Mesenchymal stem cell (in vitro differentiated cells and primary cell): ENCODE data around the gene ZNF320. TPM values are rescaled to one million over a fixed set of nuclear protein-coding genes. Genes with fewer than 3 reads are reported as not detected.
A peak's percentile ranks its signal among the peaks of the same experiment; 100 is the strongest.

Experiments used
- DNase-seq: peaks from one replicate; pipeline ENCODE4 v3.0.0-alpha.2; 2013
- H2AFZ ChIP-seq: one replicate; pipeline ENCODE4 v1.6.1; 2013; ENCODE audit warnings: low read depth, mild to moderate bottlenecking, control low read depth, inconsistent platforms, low read length, moderate library complexity
- H2AK5ac ChIP-seq: 2 replicates; pipeline ENCODE4 v1.6.1; 2013; ENCODE audit warnings: low read length, moderate library complexity, mild to moderate bottlenecking, inconsistent platforms; ENCODE audit not compliant: severe bottlenecking
- H2BK120ac ChIP-seq: one replicate; pipeline ENCODE4 v1.6.1; 2013; ENCODE audit warnings: low read depth, mild to moderate bottlenecking, inconsistent platforms, low read length, moderate library complexity
- H2BK12ac ChIP-seq, 2 experiments: one replicate each; pipeline ENCODE4 v1.6.1; 2013; ENCODE audit warnings: inconsistent platforms in 2 of 2, low read length in 2 of 2, mild to moderate bottlenecking in 2 of 2, moderate library complexity in 2 of 2, control low read depth in 1 of 2
- H2BK15ac ChIP-seq: one replicate; pipeline ENCODE4 v1.6.1; 2013; ENCODE audit warnings: mild to moderate bottlenecking, low read depth, inconsistent platforms; ENCODE audit not compliant: poor library complexity, severe bottlenecking
- H2BK5ac ChIP-seq: 2 replicates; pipeline ENCODE4 v1.6.1; 2013; ENCODE audit warnings: low read depth, mild to moderate bottlenecking, low read length, control low read depth, inconsistent platforms; ENCODE audit not compliant: poor library complexity, severe bottlenecking
- H3K14ac ChIP-seq, 2 experiments: one replicate each; pipeline ENCODE4 v1.6.1; 2013; ENCODE audit warnings: inconsistent platforms in 2 of 2, low read length in 2 of 2, control low read depth in 1 of 2, mild to moderate bottlenecking in 1 of 2, moderate library complexity in 1 of 2
- H3K18ac ChIP-seq, 2 experiments: one replicate each; pipeline ENCODE4 v1.6.1; 2013; ENCODE audit warnings: inconsistent platforms in 2 of 2, low read length in 2 of 2, control low read depth in 1 of 2, low read depth in 1 of 2, mild to moderate bottlenecking in 1 of 2
- H3K23ac ChIP-seq, 2 experiments: one replicate each; pipeline ENCODE4 v1.6.1; 2013; ENCODE audit warnings: inconsistent platforms in 2 of 2, low read length in 2 of 2, mild to moderate bottlenecking in 2 of 2, moderate library complexity in 2 of 2, control low read depth in 1 of 2
- H3K27ac ChIP-seq: 2 replicates; pipeline ENCODE4 v1.5.1; 2013; ENCODE audit warnings: mild to moderate bottlenecking, moderate library complexity, low read length, control low read depth, inconsistent platforms; ENCODE audit not compliant: poor library complexity, severe bottlenecking
- H3K27me3 ChIP-seq, 2 experiments: 2 replicates each; pipeline versions ENCODE4 v1.6.1 to v1.7.0; 2013; ENCODE audit warnings: low read length in 2 of 2, mild to moderate bottlenecking in 2 of 2, moderate library complexity in 2 of 2, control low read depth in 1 of 2, inconsistent platforms in 1 of 2; ENCODE audit not compliant: control insufficient read depth in 1 of 2, insufficient read depth in 1 of 2
- H3K36me3 ChIP-seq, 2 experiments: 2 replicates each; pipeline versions ENCODE4 v1.6.1 to v1.7.0; 2013; ENCODE audit warnings: low read length in 2 of 2, control low read depth in 1 of 2, inconsistent platforms in 1 of 2, low read depth in 1 of 2, mild to moderate bottlenecking in 1 of 2; ENCODE audit not compliant: insufficient read depth in 2 of 2, control insufficient read depth in 1 of 2
- H3K4ac ChIP-seq, 2 experiments: one replicate each; pipeline ENCODE4 v1.6.1; 2013; ENCODE audit warnings: inconsistent platforms in 2 of 2, low read length in 2 of 2, mild to moderate bottlenecking in 2 of 2, moderate library complexity in 2 of 2, control low read depth in 1 of 2, low read depth in 1 of 2
- H3K4me1 ChIP-seq: 2 replicates; pipeline ENCODE4 v1.6.1; 2013; ENCODE audit warnings: low read depth, low read length, control low read depth; ENCODE audit not compliant: control insufficient read depth, insufficient read depth
- H3K4me2 ChIP-seq: 2 replicates; pipeline ENCODE4 v1.6.1; 2013; ENCODE audit warnings: low read length, mild to moderate bottlenecking, inconsistent platforms; ENCODE audit not compliant: poor library complexity, severe bottlenecking
- H3K4me3 ChIP-seq, 2 experiments: 2 replicates each; pipeline versions ENCODE4 v1.5.1 to v1.7.0; 2013; ENCODE audit warnings: low read length in 2 of 2, mild to moderate bottlenecking in 2 of 2, control low read depth in 1 of 2, low read depth in 1 of 2; ENCODE audit not compliant: insufficient read depth in 1 of 2
- H3K79me1 ChIP-seq: replicated peaks from 2 replicates; pipeline ENCODE4 v1.6.1; 2013; ENCODE audit warnings: mild to moderate bottlenecking, control low read depth, low read length, inconsistent platforms; ENCODE audit not compliant: poor library complexity, severe bottlenecking
- H3K9ac ChIP-seq: 2 replicates; pipeline ENCODE4 v1.7.0; 2013; ENCODE audit warnings: mild to moderate bottlenecking, low read length, moderate library complexity
- H3K9me3 ChIP-seq: 2 replicates; pipeline ENCODE4 v1.7.0; 2013; ENCODE audit warnings: mild to moderate bottlenecking, low read length; ENCODE audit not compliant: control insufficient read depth
- H4K8ac ChIP-seq: one replicate; pipeline ENCODE4 v1.6.1; 2013; ENCODE audit warnings: inconsistent platforms, mild to moderate bottlenecking, low read length, moderate library complexity
- H4K91ac ChIP-seq: one replicate; pipeline ENCODE4 v1.6.1; 2013; ENCODE audit warnings: mild to moderate bottlenecking, low read length, inconsistent platforms
- WGBS: methylation state at CpG from one replicate; pipeline ENCODE4 v1.1.7; 2013; ENCODE audit warnings: mixed read lengths; 5-methylcytosine and 5-hydroxymethylcytosine counted together
- polyA plus RNA-seq, 2 experiments: library from polyadenylated mRNA; stranded (reverse); fragments of 200-250 nt; gene quantifications; one replicate each; pipeline ENCODE4 v1.2.3, GENCODE V29; 2013

The ZNF320 gene
- 4.7 TPM for polyA plus RNA-seq (2013, experiment 1 of 2)
- polyA plus RNA-seq (2013, experiment 2 of 2): 4.1 TPM

DNA sequence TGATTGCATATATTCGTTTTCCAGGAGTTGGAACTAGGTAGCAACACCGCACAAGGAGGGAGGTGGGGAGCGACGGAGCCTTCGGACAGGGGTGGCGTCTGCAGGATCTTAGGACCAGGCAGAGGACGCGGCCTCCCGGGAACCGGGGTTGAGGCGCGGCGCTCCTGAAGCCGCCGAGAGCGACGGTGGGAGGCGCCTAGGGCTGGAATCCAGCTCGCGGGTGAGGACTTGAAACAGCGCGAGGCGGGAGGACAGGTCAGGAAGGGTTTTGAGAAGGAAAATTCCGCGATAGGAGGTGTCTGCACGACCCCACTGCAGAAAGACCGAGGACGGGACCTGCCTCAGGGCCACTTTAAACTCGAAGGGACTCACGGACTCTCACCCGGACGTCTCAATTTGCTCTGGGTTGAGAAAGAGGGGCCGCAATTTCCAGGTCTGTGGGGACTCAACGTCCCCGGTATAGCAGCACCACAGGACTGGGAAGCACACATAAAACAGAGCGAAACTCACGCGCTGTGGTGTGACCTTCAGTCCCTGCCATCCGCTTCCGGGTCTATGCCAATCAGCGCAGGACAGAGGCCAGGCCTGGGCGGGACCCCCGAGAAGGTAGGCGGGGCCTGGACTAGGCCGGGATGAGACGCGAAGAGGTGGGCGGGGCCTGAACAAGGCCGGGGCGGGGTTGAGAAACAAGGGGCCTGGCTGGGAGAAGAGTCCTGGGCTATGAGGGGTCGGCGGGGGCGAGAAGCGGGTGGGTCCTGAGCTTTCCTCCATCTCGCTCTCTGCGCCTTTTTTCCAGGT is at the start of gene ZNF320:
ZNF320 (minus strand) TSS at position 498 of the 798 bp plus-strand sequence. CDS start 7,380 bp downstream, outside the sequence.
- WGBS: 1% methylated on average over 54 of the region's 56 CpGs
- Histone ChIP-seq H2BK12ac (peak within 1 kb of the TSS in 1 of 2 experiments; percentile 63), H3K4ac (peak within 1 kb of the TSS; percentile 60 to 96), H3K79me1 (peaks cover 18% of the 10 kb centered on the region), H3K4me3 (peak within 1 kb of the TSS; percentile 76 to 90), H3K14ac (peak within 1 kb of the TSS; percentile 62 to 76), H2AK5ac (peak within 1 kb of the TSS; percentile 47), H3K18ac (peak within 1 kb of the TSS; percentile 86 to 92), H4K91ac (peak within 1 kb of the TSS; percentile 39), H3K27ac (peak within 1 kb of the TSS; percentile 97), H3K36me3 (peaks cover 22 to 23% of the 10 kb centered on the region in 2 experiments), H2AFZ (peak within 1 kb of the TSS; percentile 95), H2BK5ac (peak within 1 kb of the TSS; percentile 76), H4K8ac (peak within 1 kb of the TSS; percentile 89), H3K23ac (peak within 1 kb of the TSS; percentile 41 to 92), H2BK120ac (no peak within 1 kb of the TSS), H2BK15ac (no peak within 1 kb of the TSS), H3K27me3 (no peaks in the 10 kb centered on the region), H3K4me2 (peak within 1 kb of the TSS; percentile 90), H3K9me3 (no peaks in the 10 kb centered on the region), H3K9ac (peak within 1 kb of the TSS; percentile 95), H3K4me1 (peaks cover 4% of the 10 kb centered on the region)
- DNase-seq: peak; percentile 94

- Histone ChIP-seq H3K23ac (no peak overlapping the region), H3K36me3 (peaks cover 2 to 21% of the 10 kb centered on the region in 2 experiments), H3K9me3 (peaks cover 48% of the 10 kb centered on the region), H3K4ac (no peak overlapping the region), H4K8ac (no peak overlapping the region), H4K91ac (no peak overlapping the region), H3K27me3 (no peaks in the 10 kb centered on the region), H2BK15ac (no peak overlapping the region), H3K4me3 (no peak overlapping the region), H3K9ac (no peak overlapping the region), H3K18ac (no peak overlapping the region), H3K4me1 (peaks cover 3% of the 10 kb centered on the region), H2BK5ac (no peak overlapping the region), H3K27ac (no peak overlapping the region), H2AK5ac (no peak overlapping the region), H3K79me1 (peaks cover 2% of the 10 kb centered on the region), H2BK12ac (no peak overlapping the region), H3K14ac (no peak overlapping the region), H2AFZ (no peak overlapping the region), H3K4me2 (no peak overlapping the region), H2BK120ac (no peak overlapping the region)
- WGBS: 47% methylated on average over 36 of the region's 39 CpGs
- no peak for DNase-seq
Measured at GRCh38 chr19:52946322-52947310, 49.2 kb upstream of the ZNF320 start.

GRCh38 chr19:52945652-52946321 is 48.4 kb upstream of the ZNF320 start:
- no peaks in the 10 kb centered on the region for H3K27me3 ChIP-seq
- no peak overlapping the region for H4K91ac ChIP-seq
- no peak overlapping the region for H3K4me2 ChIP-seq
- no peak overlapping the region for H2BK120ac ChIP-seq
- H4K8ac ChIP-seq: no peak overlapping the region
- H2BK5ac ChIP-seq: no peak overlapping the region
- H2BK15ac ChIP-seq: no peak overlapping the region
- H2AFZ ChIP-seq: no peak overlapping the region
- H3K9ac ChIP-seq: no peak overlapping the region
- H3K18ac ChIP-seq: no peak overlapping the region
- no peak overlapping the region for H3K4me3 ChIP-seq
- H3K79me1 ChIP-seq: peaks cover 2% of the 10 kb centered on the region
- H3K27ac ChIP-seq: no peak overlapping the region
- H3K4ac ChIP-seq: no peak overlapping the region
- no peak for DNase-seq
- no peak overlapping the region for H2AK5ac ChIP-seq
- no peak overlapping the region for H2BK12ac ChIP-seq
- H3K23ac ChIP-seq: no peak overlapping the region
- peaks cover 3% of the 10 kb centered on the region for H3K4me1 ChIP-seq
- peaks cover 0 to 13% of the 10 kb centered on the region in 2 experiments for H3K36me3 ChIP-seq
- WGBS: 68% methylated on average over 19 of the region's 24 CpGs
- peaks cover 40% of the 10 kb centered on the region for H3K9me3 ChIP-seq
- H3K14ac ChIP-seq: no peak overlapping the region
